Parathyroid adenoma (tissue), 2 donors: ENCODE results near the gene PRDM16.
"Not testable (repeated sequence)": the region's sequence is repeated elsewhere in the genome, so short reads cannot be mapped to it uniquely, and the experiment has no call there.

Experiments used
- H2AFZ ChIP-seq: fragments of 300-600 bp; sonication (generic); one replicate; pipeline ENCODE4 v1.7.0; 2017; ENCODE audit warnings: antibody characterized with exemption, mild to moderate bottlenecking
- H3K27ac ChIP-seq: fragments of 300-600 bp; sonication (generic); one replicate; pipeline ENCODE4 v1.7.0; 2017
- H3K27me3 ChIP-seq: fragments of 300-600 bp; sonication (generic); one replicate; pipeline ENCODE4 v1.7.0; 2017; ENCODE audit warnings: low read length; ENCODE audit not compliant: control insufficient read depth, insufficient read depth
- H3K36me3 ChIP-seq: fragments of 300-600 bp; sonication (generic); one replicate; pipeline ENCODE4 v1.7.0; 2017; ENCODE audit warnings: low read length; ENCODE audit not compliant: control insufficient read depth, insufficient read depth
- H3K4me1 ChIP-seq: fragments of 300-600 bp; sonication (generic); one replicate; pipeline ENCODE4 v1.7.0; 2017; ENCODE audit warnings: control low read depth
- H3K4me2 ChIP-seq: fragments of 300-600 bp; sonication (generic); one replicate; pipeline ENCODE4 v1.7.0; 2017; ENCODE audit warnings: low read length
- H3K4me3 ChIP-seq: fragments of 300-600 bp; sonication (generic); one replicate; pipeline ENCODE4 v1.7.0; 2017; ENCODE audit warnings: low read depth, low read length
- H3K79me2 ChIP-seq: fragments of 300-600 bp; sonication (generic); one replicate; pipeline ENCODE4 v1.7.0; 2017; ENCODE audit warnings: control low read depth
- H3K9ac ChIP-seq: fragments of 300-600 bp; sonication (generic); one replicate; pipeline ENCODE4 v1.7.0; 2017; ENCODE audit warnings: mild to moderate bottlenecking
- H3K9me3 ChIP-seq: fragments of 300-600 bp; sonication (generic); one replicate; pipeline ENCODE4 v1.7.0; 2017; ENCODE audit warnings: low read length; ENCODE audit not compliant: control insufficient read depth
- TF ChIP-seq, protein P1 (sequence below): fragments of 300-600 bp; sonication (generic); IDR thresholded peaks from one replicate; pipeline ENCODE4 v1.7.0; 2017; ENCODE audit warnings: antibody characterized with exemption, mild to moderate bottlenecking
- donor health status: primary hyperparathyroidism.

PRDM16 gene

DNA sequence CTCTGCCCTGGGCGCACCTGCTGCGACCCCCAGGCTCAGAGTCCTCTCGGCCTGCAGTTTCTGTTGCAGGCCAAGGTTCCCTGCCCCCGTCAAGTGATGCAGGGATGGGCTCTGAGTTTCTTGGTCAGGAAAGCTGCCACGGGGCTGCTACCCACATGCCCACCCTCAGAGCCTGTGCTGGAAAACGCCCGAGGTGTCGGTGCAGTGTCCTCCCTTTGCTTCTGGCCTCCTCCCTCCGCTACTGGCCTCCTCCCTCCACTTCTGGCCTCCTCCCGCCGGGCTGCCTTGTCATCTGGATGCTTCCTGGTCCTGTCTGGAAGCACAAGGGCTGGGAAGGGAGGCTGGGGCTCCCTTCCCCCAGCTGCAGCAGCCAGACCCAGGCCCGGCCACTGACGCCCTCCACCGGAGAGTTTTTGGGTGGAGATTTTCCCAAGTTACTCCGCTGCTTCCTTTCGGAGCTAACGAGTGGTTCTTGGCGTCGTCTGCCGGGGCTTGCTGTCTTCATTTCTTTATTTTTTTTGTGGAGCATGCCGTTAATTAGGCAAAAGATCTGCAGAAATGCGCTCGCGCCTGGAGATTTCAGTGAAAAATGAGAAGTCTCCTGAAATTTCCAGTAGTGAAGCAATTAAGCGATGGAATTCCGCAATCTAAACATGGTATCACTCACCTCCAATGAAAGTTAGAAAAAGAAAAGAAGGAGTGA, 17.4 kb downstream of the PRDM16 start:
- Histone ChIP-seq H3K27ac (no peak overlapping the region), H3K9me3 (no peaks in the 10 kb centered on the region), H3K4me3 (no peak overlapping the region), H3K79me2 (no peaks in the 10 kb centered on the region), H3K36me3 (no peaks in the 10 kb centered on the region), H3K4me2 (no peak overlapping the region), H3K9ac (no peak overlapping the region), H2AFZ (no peak overlapping the region), H3K4me1 (no peaks in the 10 kb centered on the region), H3K27me3 (no peaks in the 10 kb centered on the region)
- TF ChIP-seq, protein P1, sequence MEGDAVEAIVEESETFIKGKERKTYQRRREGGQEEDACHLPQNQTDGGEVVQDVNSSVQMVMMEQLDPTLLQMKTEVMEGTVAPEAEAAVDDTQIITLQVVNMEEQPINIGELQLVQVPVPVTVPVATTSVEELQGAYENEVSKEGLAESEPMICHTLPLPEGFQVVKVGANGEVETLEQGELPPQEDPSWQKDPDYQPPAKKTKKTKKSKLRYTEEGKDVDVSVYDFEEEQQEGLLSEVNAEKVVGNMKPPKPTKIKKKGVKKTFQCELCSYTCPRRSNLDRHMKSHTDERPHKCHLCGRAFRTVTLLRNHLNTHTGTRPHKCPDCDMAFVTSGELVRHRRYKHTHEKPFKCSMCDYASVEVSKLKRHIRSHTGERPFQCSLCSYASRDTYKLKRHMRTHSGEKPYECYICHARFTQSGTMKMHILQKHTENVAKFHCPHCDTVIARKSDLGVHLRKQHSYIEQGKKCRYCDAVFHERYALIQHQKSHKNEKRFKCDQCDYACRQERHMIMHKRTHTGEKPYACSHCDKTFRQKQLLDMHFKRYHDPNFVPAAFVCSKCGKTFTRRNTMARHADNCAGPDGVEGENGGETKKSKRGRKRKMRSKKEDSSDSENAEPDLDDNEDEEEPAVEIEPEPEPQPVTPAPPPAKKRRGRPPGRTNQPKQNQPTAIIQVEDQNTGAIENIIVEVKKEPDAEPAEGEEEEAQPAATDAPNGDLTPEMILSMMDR: no peak

DNA sequence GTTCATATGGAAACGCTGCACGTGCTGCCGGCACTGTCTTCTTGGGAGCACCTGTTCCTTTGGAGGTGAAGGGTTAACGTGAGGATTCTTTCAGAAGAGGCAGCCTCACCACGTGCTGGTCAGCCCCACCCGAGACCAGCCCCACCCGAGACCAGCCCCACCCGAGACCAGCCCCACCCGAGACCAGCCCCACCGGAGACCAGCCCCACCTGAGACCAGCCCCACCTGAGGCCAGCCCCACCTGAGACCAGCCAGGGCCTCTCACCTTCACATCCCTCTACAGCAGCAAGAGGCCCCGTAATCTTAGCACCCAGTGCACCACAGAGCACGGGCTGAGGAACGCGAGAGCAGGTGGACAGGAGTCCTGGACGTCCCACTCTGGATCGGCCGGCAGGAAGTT, 18.0 kb downstream of the PRDM16 start:
- TF ChIP-seq, protein P1: no peak
- no peaks in the 10 kb centered on the region for H3K4me1 ChIP-seq
- H2AFZ ChIP-seq: no peak overlapping the region
- no peak overlapping the region for H3K4me3 ChIP-seq
- H3K36me3 ChIP-seq: no peaks in the 10 kb centered on the region
- H3K9me3 ChIP-seq: no peaks in the 10 kb centered on the region
- H3K9ac ChIP-seq: no peak overlapping the region
- H3K27me3 ChIP-seq: no peaks in the 10 kb centered on the region
- H3K27ac ChIP-seq: no peak overlapping the region
- no peaks in the 10 kb centered on the region for H3K79me2 ChIP-seq
- H3K4me2 ChIP-seq: no peak overlapping the region

DNA sequence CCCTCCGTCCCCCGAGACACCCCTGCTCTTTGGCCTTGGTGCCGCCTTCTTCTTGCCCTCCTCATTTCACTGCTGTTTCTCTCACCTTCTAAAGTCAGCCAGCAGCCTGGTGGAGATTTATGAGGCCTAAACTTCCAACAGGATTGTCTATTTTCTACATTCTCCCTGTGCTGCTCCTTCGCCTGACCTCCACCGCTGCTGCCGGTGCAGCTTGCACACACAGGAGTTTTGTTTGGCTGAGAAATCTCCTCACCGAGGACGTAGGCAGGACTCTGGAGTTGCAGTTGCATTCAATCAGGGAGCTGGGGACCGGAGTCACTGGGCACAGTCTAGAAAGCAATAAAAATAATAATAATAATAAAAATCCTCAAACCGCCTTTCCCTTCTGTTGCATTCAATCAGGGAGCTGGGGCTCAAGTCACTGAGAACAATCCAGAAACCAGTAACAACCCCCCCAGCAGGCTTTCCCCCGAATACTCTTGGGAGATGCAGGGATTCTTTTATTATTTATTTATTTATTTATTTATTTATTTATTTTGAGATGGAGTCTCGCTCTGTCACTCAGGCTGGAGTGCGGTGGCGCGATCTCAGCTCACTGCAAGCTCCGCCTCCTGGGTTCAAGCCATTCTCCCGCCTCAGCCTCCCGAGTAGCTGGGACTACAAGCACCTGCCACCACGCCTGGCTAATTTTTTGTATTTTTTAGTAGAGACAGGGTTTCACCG, 19.1 kb downstream of the PRDM16 start:
- H3K27me3 ChIP-seq, H3K9me3 ChIP-seq, H3K36me3 ChIP-seq, H3K4me2 ChIP-seq, H3K79me2 ChIP-seq, H3K27ac ChIP-seq, H3K9ac ChIP-seq, H2AFZ ChIP-seq, H3K4me3 ChIP-seq, H3K4me1 ChIP-seq: not testable (repeated sequence)

DNA sequence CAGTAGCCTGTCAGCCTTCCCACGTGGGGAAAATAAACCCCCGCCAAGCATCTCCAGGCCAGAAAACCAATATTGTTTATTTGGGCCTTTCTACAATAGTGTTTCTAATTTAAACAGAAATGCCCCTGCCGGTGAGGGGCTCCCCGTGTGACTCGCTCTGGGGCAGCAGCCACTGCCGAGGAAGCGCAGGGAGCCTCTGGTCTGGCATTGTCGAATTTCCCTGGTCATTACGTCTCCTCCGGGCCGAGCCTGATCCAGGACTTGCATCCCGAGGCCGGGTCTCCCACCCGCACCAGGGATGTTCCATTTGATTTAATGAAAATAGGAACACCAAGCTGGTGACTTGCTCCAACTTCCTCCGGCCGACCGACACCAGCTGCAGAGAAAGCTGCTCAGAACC, 20.5 kb downstream of the PRDM16 start:
- Histone ChIP-seq H3K4me3 (no peak overlapping the region), H3K36me3 (no peaks in the 10 kb centered on the region), H3K9ac (no peak overlapping the region), H3K4me1 (no peaks in the 10 kb centered on the region), H3K9me3 (no peaks in the 10 kb centered on the region), H2AFZ (no peak overlapping the region), H3K27ac (no peak overlapping the region), H3K27me3 (no peaks in the 10 kb centered on the region), H3K4me2 (no peak overlapping the region), H3K79me2 (no peaks in the 10 kb centered on the region)
- TF ChIP-seq, protein P1: no peak

DNA sequence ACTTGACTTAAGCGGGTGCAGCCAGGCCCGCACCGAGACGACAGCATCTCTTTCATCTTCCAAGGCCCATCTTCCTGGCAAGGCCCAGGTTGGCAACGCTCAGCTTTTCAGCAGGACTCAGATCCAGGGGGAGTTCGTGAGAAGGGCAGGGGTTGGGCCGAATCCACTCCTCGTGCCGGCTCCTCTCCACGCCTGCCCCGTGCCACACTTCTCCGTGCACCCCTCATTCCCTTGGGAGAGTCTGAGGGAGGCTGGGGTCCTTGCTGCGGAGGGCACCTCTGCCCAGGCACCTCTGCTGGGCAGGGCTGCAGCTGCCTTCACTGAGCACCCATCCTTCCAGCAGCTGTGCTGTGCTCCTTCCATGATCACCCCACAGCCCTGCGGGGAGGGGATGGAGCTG, 22.3 kb downstream of the PRDM16 start:
- no peak overlapping the region for H3K27ac ChIP-seq
- no peak overlapping the region for H3K9ac ChIP-seq
- H3K4me3 ChIP-seq: no peak overlapping the region
- H3K36me3 ChIP-seq: no peaks in the 10 kb centered on the region
- TF ChIP-seq, protein P1: no peak
- no peaks in the 10 kb centered on the region for H3K79me2 ChIP-seq
- H3K9me3 ChIP-seq: no peaks in the 10 kb centered on the region
- no peak overlapping the region for H3K4me2 ChIP-seq
- no peak overlapping the region for H2AFZ ChIP-seq
- H3K27me3 ChIP-seq: no peaks in the 10 kb centered on the region
- no peaks in the 10 kb centered on the region for H3K4me1 ChIP-seq
